ENCODE measurements around the gene EYA3.
"Not testable (repeated sequence)": the region's sequence is repeated elsewhere in the genome, so short reads cannot be mapped to it uniquely, and the experiment has no call there.

GRCh38 chr1:27994526-27994925, 93.9 kb downstream of the EYA3 start:
- not testable (repeated sequence) for TF ChIP-seq POLR2A (IDR thresholded peaks at IDR 0.05; ENCODE audit: low read depth, low read length); RFX5 (IDR thresholded peaks at IDR 0.05; ENCODE audit: low read depth, low read length); CTCF (conservative IDR thresholded peaks at IDR 0.05; ENCODE audit: low read depth, low read length); BHLHE40 (IDR thresholded peaks at IDR 0.05; ENCODE audit: low read depth, low read length); RCOR1 (IDR thresholded peaks at IDR 0.05; ENCODE audit: insufficient replicate concordance, low read length); CHD1 (IDR thresholded peaks at IDR 0.05; ENCODE audit: low read depth, low read length); USF2 (IDR thresholded peaks at IDR 0.05; ENCODE audit: low read depth, low read length); FOS (IDR thresholded peaks at IDR 0.05; ENCODE audit: low read depth, low read length); SMC3 (IDR thresholded peaks at IDR 0.05; ENCODE audit: low read depth, low read length)

Measured in IMR-90 (cell line).